Stimulated activated CD4-positive, alpha-beta T cell treated with anti-CD3 and anti-CD28 coated beads, Interleukin-4, amount 100 ng/mL, for 4 hours (primary cell): ENCODE results near the gene SMARCB1.

Source experiments
- DNase-seq, 2 experiments: peaks; one replicate each; pipeline ENCODE4 v3.0.0-alpha.2; 2020

SMARCB1 gene

GRCh38 chr22:23804781-23805291, 18.1 kb downstream of the SMARCB1 start:
- DNase-seq: no peak

- no peak for DNase-seq
These were observed 20.1 kb downstream of the SMARCB1 start for GRCh38 chr22:23806837-23807236.

- no peak for DNase-seq
These were observed 25.6 kb downstream of the SMARCB1 start for GRCh38 chr22:23812378-23812777.

GRCh38 chr22:23815541-23816155, 28.9 kb downstream of the SMARCB1 start:
- DNase-seq: no peak

GRCh38 chr22:23816156-23816976, 29.6 kb downstream of the SMARCB1 start:
- no peak for DNase-seq

- DNase-seq: no peak
These were observed 30.4 kb downstream of the SMARCB1 start for GRCh38 chr22:23817146-23817545.

- DNase-seq: no peak
These were observed 31.8 kb downstream of the SMARCB1 start for GRCh38 chr22:23818541-23818940.

GRCh38 chr22:23820748-23821211, 34.0 kb downstream of the SMARCB1 start:
- no peak for DNase-seq

- DNase-seq: no peak
These were observed 35.4 kb downstream of the SMARCB1 start for GRCh38 chr22:23822101-23822671.

- no peak for DNase-seq
These were observed 36.6 kb downstream of the SMARCB1 start for GRCh38 chr22:23823331-23823791.

- no peak for DNase-seq
These were observed 37.9 kb downstream of the SMARCB1 start for GRCh38 chr22:23824476-23825245.

- DNase-seq: no peak
These were observed 38.6 kb downstream of the SMARCB1 start for GRCh38 chr22:23825246-23825905.

- DNase-seq: no peak
These were observed 40.0 kb downstream of the SMARCB1 start for GRCh38 chr22:23826510-23827350.

- DNase-seq: no peak
These were observed 40.7 kb downstream of the SMARCB1 start for GRCh38 chr22:23827351-23827995.

GRCh38 chr22:23828800-23829680, 42.3 kb downstream of the SMARCB1 start:
- DNase-seq: no peak

- DNase-seq: no peak
These were observed 43.1 kb downstream of the SMARCB1 start for GRCh38 chr22:23829845-23830372.

- no peak for DNase-seq
These were observed 44.5 kb downstream of the SMARCB1 start for GRCh38 chr22:23831261-23831660.

- DNase-seq: no peak
These were observed 45.0 kb downstream of the SMARCB1 start for GRCh38 chr22:23831781-23832180.

- no peak for DNase-seq
These were observed 45.7 kb downstream of the SMARCB1 start for GRCh38 chr22:23832226-23833016.
